Sigmoid colon (tissue), 7 donors: ENCODE measurements around the gene JOSD1. TPM values are rescaled to one million over a fixed set of nuclear protein-coding genes. Genes with fewer than 3 reads are reported as not detected.

Source experiments
- DNase-seq: peaks from one replicate; pipeline ENCODE4 v3.0.0-alpha.2; 2019
- H3K27ac ChIP-seq, 4 donors: fragments of 200-600 bp; sonication (generic); one replicate each; pipeline ENCODE4 v1.5.1; 2016 to 2019; ENCODE audit warnings: mild to moderate bottlenecking in 1 of 4
- H3K27me3 ChIP-seq, 3 donors: fragments of 200-600 bp; sonication (generic); one replicate each; pipeline ENCODE4 v1.5.1; 2019; ENCODE audit warnings: mild to moderate bottlenecking in 1 of 3
- H3K36me3 ChIP-seq, 4 donors: fragments of 200-600 bp; sonication (generic); one replicate each; pipeline ENCODE4 v1.5.1; 2016 to 2019
- H3K4me1 ChIP-seq, 4 donors: fragments of 200-600 bp; sonication (generic); one replicate each; pipeline ENCODE4 v1.5.1; 2017 to 2019
- H3K4me3 ChIP-seq, 4 donors: fragments of 200-600 bp; sonication (generic); one replicate each; pipeline ENCODE4 v1.5.1; 2017 to 2019; ENCODE audit warnings: mild to moderate bottlenecking in 2 of 4, moderate library complexity in 1 of 4
- H3K9me3 ChIP-seq, 4 donors: fragments of 200-600 bp in 3 of 4; sonication (generic) in 3 of 4; one replicate each; pipeline versions ENCODE4 v1.5.1 to v1.6.1; 2013 to 2019
- EP300 ChIP-seq, 4 donors: sonication (generic); formaldehyde crosslinking; IDR thresholded peaks; one replicate each; pipeline ENCODE4 v1.6.1; 2017; ENCODE audit warnings: antibody characterized with exemption in 4 of 4
- POLR2A ChIP-seq, 2 donors: fragments of 450-650 bp; IDR thresholded peaks; one replicate each; pipeline ENCODE4 v1.6.1; 2016; ENCODE audit warnings: antibody characterized with exemption in 2 of 2, mild to moderate bottlenecking in 2 of 2, moderate library complexity in 2 of 2
- POLR2AphosphoS5 ChIP-seq, 4 donors: sonication (generic); formaldehyde crosslinking; IDR thresholded peaks; one replicate each; pipeline ENCODE4 v1.6.1; 2017; ENCODE audit warnings: antibody characterized with exemption in 4 of 4
- WGBS, 2 donors: extraction: QIAGEN DNeasy Blood & Tissue Kit; methylation state at CpG; one replicate each; pipeline ENCODE4 v1.1.7; 2013; 5-methylcytosine and 5-hydroxymethylcytosine counted together
- intact Hi-C: fragments of 100-400 bp; cut with DNase I; formaldehyde crosslinking; loops from one replicate; pipeline ENCODE4 v1.15.1; 2023
- polyA plus RNA-seq, 3 donors: library from polyadenylated mRNA; stranded (reverse); fragments of 200-250 nt; gene quantifications; one replicate each; pipeline ENCODE4 v1.2.3, GENCODE V29; 2013
- total RNA-seq, 4 donors: library from RNA; depleted of rRNA; stranded (reverse); fragments of >200 nt; gene quantifications; one replicate each; pipeline ENCODE4 v1.1.0, GENCODE V29; 2016
- TF ChIP-seq, protein P1 (sequence below), 4 experiments: fragments of 450-650 bp in 3 of 4; fragments of 200-600 bp in 1 of 4; IDR thresholded peaks; one replicate each; pipeline ENCODE4 v1.5.1; 2016 to 2019; ENCODE audit warnings: antibody characterized with exemption in 4 of 4, mild to moderate bottlenecking in 3 of 4, moderate library complexity in 2 of 4
- donor health status: healthy with polysubstance abuse.
- donor health status: Bipolar disorder and iron deficiency.
- donor health status: healthy.

JOSD1 gene
- total and polyA plus RNA-seq, 7 donors, result 34.9 to 94.6 (median 46.0) TPM

DNA sequence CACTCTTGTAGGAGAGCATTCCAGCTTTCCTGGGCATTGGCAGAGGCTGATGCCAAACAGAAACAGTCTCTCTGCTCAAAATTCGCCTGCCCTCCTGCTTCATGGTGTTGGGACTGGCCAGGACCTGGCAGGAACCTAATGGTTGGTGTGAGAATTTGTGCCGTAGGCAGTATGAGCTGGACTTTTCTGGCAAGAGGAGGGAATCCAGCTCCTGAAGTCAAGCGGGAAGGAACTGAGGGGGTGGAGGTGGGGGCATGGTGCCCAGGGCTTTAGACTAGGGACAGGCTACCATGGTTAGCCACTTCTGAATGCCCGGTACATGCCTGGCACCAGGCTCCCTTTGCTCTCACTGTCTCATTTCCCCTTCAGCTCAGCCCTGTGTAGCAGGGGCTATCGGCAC is 25.9 kb downstream of the JOSD1 start:
- TF ChIP-seq EP300 (IDR thresholded peaks at IDR 0.05) (no peak), POLR2A (IDR thresholded peaks at IDR 0.05) (no peak), POLR2AphosphoS5 (IDR thresholded peaks at IDR 0.05) (no peak)
- TF ChIP-seq, protein P1, sequence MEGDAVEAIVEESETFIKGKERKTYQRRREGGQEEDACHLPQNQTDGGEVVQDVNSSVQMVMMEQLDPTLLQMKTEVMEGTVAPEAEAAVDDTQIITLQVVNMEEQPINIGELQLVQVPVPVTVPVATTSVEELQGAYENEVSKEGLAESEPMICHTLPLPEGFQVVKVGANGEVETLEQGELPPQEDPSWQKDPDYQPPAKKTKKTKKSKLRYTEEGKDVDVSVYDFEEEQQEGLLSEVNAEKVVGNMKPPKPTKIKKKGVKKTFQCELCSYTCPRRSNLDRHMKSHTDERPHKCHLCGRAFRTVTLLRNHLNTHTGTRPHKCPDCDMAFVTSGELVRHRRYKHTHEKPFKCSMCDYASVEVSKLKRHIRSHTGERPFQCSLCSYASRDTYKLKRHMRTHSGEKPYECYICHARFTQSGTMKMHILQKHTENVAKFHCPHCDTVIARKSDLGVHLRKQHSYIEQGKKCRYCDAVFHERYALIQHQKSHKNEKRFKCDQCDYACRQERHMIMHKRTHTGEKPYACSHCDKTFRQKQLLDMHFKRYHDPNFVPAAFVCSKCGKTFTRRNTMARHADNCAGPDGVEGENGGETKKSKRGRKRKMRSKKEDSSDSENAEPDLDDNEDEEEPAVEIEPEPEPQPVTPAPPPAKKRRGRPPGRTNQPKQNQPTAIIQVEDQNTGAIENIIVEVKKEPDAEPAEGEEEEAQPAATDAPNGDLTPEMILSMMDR (IDR thresholded peaks at IDR 0.05), result no peak
- WGBS, 2 donors, result 82 to 93% methylated on average over 5 of the region's 5 CpGs
- Histone ChIP-seq H3K9me3 (no peaks in the 10 kb centered on the region), H3K36me3 (peaks cover 7 to 33% (median 24%) of the 10 kb centered on the region in 4 donors), H3K4me1 (no peaks in the 10 kb centered on the region), H3K27ac (no peak overlapping the region), H3K4me3 (no peak overlapping the region), H3K27me3 (no peaks in the 10 kb centered on the region)
- intact Hi-C loops, result no loop called here
- no peak for DNase-seq

- Histone ChIP-seq H3K9me3 (no peaks in the 10 kb centered on the region), H3K27me3 (no peaks in the 10 kb centered on the region), H3K4me3 (peak overlapping the region; percentile 78 to 98 (median 90)), H3K4me1 (peaks cover 0 to 25% (median 21%) of the 10 kb centered on the region in 4 donors), H3K27ac (peak overlapping the region; percentile 81 to 87 (median 87)), H3K36me3 (peaks cover 0 to 13% (median 3%) of the 10 kb centered on the region in 4 donors)
- intact Hi-C loops, result no loop called here
- no peak for DNase-seq
- TF ChIP-seq, protein P1 (IDR thresholded peaks at IDR 0.05), result no peak
- TF ChIP-seq EP300 (IDR thresholded peaks at IDR 0.05) (no peak), POLR2A (IDR thresholded peaks at IDR 0.05) (no peak), POLR2AphosphoS5 (IDR thresholded peaks at IDR 0.05) (no peak)
- 5 to 9% methylated on average over 16 of the region's 16 CpGs for WGBS, 2 donors
Observed at GRCh38 chr22:38657045-38657909, 43.5 kb downstream of the JOSD1 start.

GRCh38 chr22:38656256-38657044 is 44.3 kb downstream of the JOSD1 start, which contains the start of the genes CBY1 and FAM227A:
Gene CBY1, plus strand, starts transcription at chr22:38656638. Its CDS starts 11,417 bp downstream, at chr22:38668055.
Gene FAM227A, minus strand, starts transcription at chr22:38656392. Its CDS starts 6,224 bp downstream, at chr22:38650168.
- Histone ChIP-seq H3K27ac (peak within 1 kb of the TSS; percentile 81 to 87 (median 87)), H3K36me3 (peaks cover 0 to 8% (median 3%) of the 10 kb centered on the region in 4 donors), H3K27me3 (no peaks in the 10 kb centered on the region), H3K4me1 (peaks cover 0 to 25% (median 21%) of the 10 kb centered on the region in 4 donors), H3K9me3 (no peaks in the 10 kb centered on the region), H3K4me3 (peak within 1 kb of the TSS; percentile 78 to 98 (median 90))
- TF ChIP-seq EP300 (IDR thresholded peaks at IDR 0.05), result no peak
- TF ChIP-seq, protein P1 (IDR thresholded peaks at IDR 0.05), result no peak
- peak; percentile 67 to 88 (median 86) for TF ChIP-seq POLR2AphosphoS5 (IDR thresholded peaks at IDR 0.05)
- TF ChIP-seq POLR2A (IDR thresholded peaks at IDR 0.05), result peak; percentile 31 to 64
- peak; percentile 92 for DNase-seq
- WGBS, 2 donors, result 0% methylated on average over 66 of the region's 66 CpGs
- intact Hi-C loops, result no loop called here

- H3K27ac ChIP-seq, result peak overlapping the region; percentile 81 to 87 (median 87)
- no peak for TF ChIP-seq EP300 (IDR thresholded peaks at IDR 0.05)
- TF ChIP-seq, protein P1 (IDR thresholded peaks at IDR 0.05), result no peak
- no peak for TF ChIP-seq POLR2AphosphoS5 (IDR thresholded peaks at IDR 0.05)
- no peak for TF ChIP-seq POLR2A (IDR thresholded peaks at IDR 0.05)
- H3K4me1 ChIP-seq, result peaks cover 0 to 25% (median 21%) of the 10 kb centered on the region in 4 donors
- H3K4me3 ChIP-seq, result peak overlapping the region; percentile 78 to 98 (median 90)
- peak; percentile 69 for DNase-seq
- H3K27me3 ChIP-seq, result no peaks in the 10 kb centered on the region
- 7 to 10% methylated on average over 22 of the region's 22 CpGs for WGBS, 2 donors
- intact Hi-C loops, result no loop called here
- no peaks in the 10 kb centered on the region for H3K9me3 ChIP-seq
- H3K36me3 ChIP-seq, result peaks cover 0 to under 1% (median under 1%) of the 10 kb centered on the region in 4 donors
Observed at GRCh38 chr22:38655519-38656255, 45.1 kb downstream of the JOSD1 start.
